H1 (cell line): ENCODE data around the gene TDRD12. TPM values are rescaled to one million over a fixed set of nuclear protein-coding genes. Genes with fewer than 3 reads are reported as not detected.

ENCODE experiments used
- CTCF ChIA-PET: fragments of 300-600 bp; sonication (Branson Sonifier 250); formaldehyde crosslinking; loops from one replicate; lab custom pipeline; 2021; ENCODE audit not compliant: partially characterized antibody; lab: Charles Lee
- POLR2A ChIA-PET: fragments of 300-600 bp; sonication (Branson Sonifier 250); formaldehyde crosslinking; loops from one replicate; lab custom pipeline; 2021; ENCODE audit warnings: inconsistent platforms; ENCODE audit not compliant: partially characterized antibody; lab: Charles Lee
- DNase-seq, 2 experiments: peaks; one replicate each; pipeline versions ENCODE4 v3.0.0 to v3.0.0-alpha.2; 2010 to 2022; ENCODE audit warnings: low spot score in 2 of 2, low read depth in 1 of 2, mixed read lengths in 1 of 2
- FAIRE-seq: peaks from 2 replicates; lab custom pipeline; 2011; peaks lifted over from hg19 to GRCh38; lab: Jason Lieb, UNC
- H2AFZ ChIP-seq: 2 replicates; pipeline ENCODE4 v1.8.1; 2012; ENCODE audit warnings: low read length, inconsistent platforms
- H2AK5ac ChIP-seq: 2 replicates; pipeline ENCODE4 v1.6.1; 2013; ENCODE audit warnings: low read depth, low read length
- H2BK120ac ChIP-seq: replicated peaks from 2 replicates; pipeline ENCODE3; 2013; ENCODE audit warnings: low read depth, low read length, inconsistent platforms
- H2BK12ac ChIP-seq: 2 replicates; pipeline ENCODE4 v1.6.1; 2013; ENCODE audit warnings: low read depth, low read length
- H2BK15ac ChIP-seq: 2 replicates; pipeline ENCODE4 v1.6.1; 2013; ENCODE audit warnings: low read length
- H2BK20ac ChIP-seq: 2 replicates; pipeline ENCODE4 v1.6.1; 2013; ENCODE audit warnings: low read length
- H2BK5ac ChIP-seq: 2 replicates; pipeline ENCODE4 v1.6.1; 2013; ENCODE audit warnings: low read depth, low read length
- H3K14ac ChIP-seq: 2 replicates; pipeline ENCODE4 v1.6.1; 2013; ENCODE audit warnings: inconsistent platforms; ENCODE audit not compliant: insufficient read length
- H3K18ac ChIP-seq: 2 replicates; pipeline ENCODE4 v1.6.1; 2013; ENCODE audit warnings: low read length; ENCODE audit errors: extremely low read depth
- H3K23ac ChIP-seq: 2 replicates; pipeline ENCODE4 v1.6.1; 2013; ENCODE audit warnings: inconsistent platforms; ENCODE audit not compliant: insufficient read length
- H3K23me2 ChIP-seq: 2 replicates; pipeline ENCODE4 v1.6.1; 2013; ENCODE audit warnings: low read depth, low read length
- H3K27ac ChIP-seq: 2 replicates; pipeline ENCODE4 v1.6.1; 2011; ENCODE audit warnings: low read depth, low read length, inconsistent platforms
- H3K27me3 ChIP-seq, 4 experiments: replicated peaks in 1 of 4; 1 replicate in 1 of 4; 2 replicates in 3 of 4; pipeline versions ENCODE4 v1.6.1 to v1.8.1; 2011 to 2013; ENCODE audit warnings: low read length in 3 of 4, mild to moderate bottlenecking in 3 of 4, inconsistent platforms in 2 of 4, mixed read lengths in 2 of 4, moderate library complexity in 1 of 4; ENCODE audit not compliant: control insufficient read depth in 3 of 4, insufficient read depth in 3 of 4; ENCODE audit errors: extremely low read depth in 1 of 4
- H3K36me3 ChIP-seq, 4 experiments: 2 replicates each; pipeline versions ENCODE4 v1.6.1 to v1.8.1; 2011 to 2013; ENCODE audit warnings: mild to moderate bottlenecking in 4 of 4, low read length in 3 of 4, moderate library complexity in 2 of 4, control low read depth in 1 of 4, inconsistent platforms in 1 of 4; ENCODE audit not compliant: insufficient read depth in 4 of 4, control insufficient read depth in 2 of 4
- H3K4ac ChIP-seq: replicated peaks from 2 replicates; pipeline ENCODE3; 2013; ENCODE audit warnings: low read length, low read depth, mixed read lengths, inconsistent platforms; ENCODE audit not compliant: insufficient read length
- H3K4me1 ChIP-seq, 4 experiments: replicated peaks in 1 of 4; 1 replicate in 1 of 4; 2 replicates in 3 of 4; pipeline versions ENCODE4 v1.6.1 to v1.8.1; 2011 to 2013; ENCODE audit warnings: low read length in 3 of 4, inconsistent platforms in 2 of 4, mixed read lengths in 1 of 4; ENCODE audit not compliant: insufficient read depth in 4 of 4, control insufficient read depth in 3 of 4
- H3K4me2 ChIP-seq, 2 experiments: 2 replicates each; pipeline versions ENCODE4 v1.6.1 to v1.8.1; 2011 to 2013; ENCODE audit warnings: low read depth in 2 of 2, low read length in 2 of 2, control low read depth in 1 of 2, inconsistent platforms in 1 of 2, mild to moderate bottlenecking in 1 of 2; ENCODE audit not compliant: insufficient read depth in 1 of 2
- H3K4me3 ChIP-seq, 4 experiments: fragments of 200-600, 300-600 bp in 1 of 4; sonication (generic), shearing (Covaris generic), sonication (Bioruptor Twin) in 1 of 4; 2 replicates each; pipeline versions ENCODE4 v1.5.1 to v1.8.1; 2011 to 2016; ENCODE audit warnings: low read length in 4 of 4, low read depth in 3 of 4, control low read depth in 2 of 4, inconsistent platforms in 2 of 4, mild to moderate bottlenecking in 2 of 4, mixed read lengths in 1 of 4, moderate library complexity in 1 of 4; ENCODE audit not compliant: insufficient read depth in 2 of 4; ENCODE audit errors: extremely low read depth in 1 of 4
- H3K56ac ChIP-seq: replicated peaks from 2 replicates; pipeline ENCODE3; 2013; ENCODE audit warnings: low read depth, mild to moderate bottlenecking, mixed read lengths, low read length, inconsistent platforms; ENCODE audit not compliant: insufficient read length
- H3K79me1 ChIP-seq: 2 replicates; pipeline ENCODE4 v1.6.1; 2013; ENCODE audit warnings: low read depth, low read length, control low read depth
- H3K79me2 ChIP-seq, 2 experiments: 2 replicates each; pipeline versions ENCODE4 v1.6.1 to v1.8.1; 2012 to 2013; ENCODE audit warnings: low read length in 2 of 2, mild to moderate bottlenecking in 2 of 2, inconsistent platforms in 1 of 2; ENCODE audit not compliant: insufficient read depth in 2 of 2, control insufficient read depth in 1 of 2
- H3K9ac ChIP-seq, 4 experiments: replicated peaks in 1 of 4; 1 replicate in 1 of 4; 2 replicates in 3 of 4; pipeline versions ENCODE4 v1.6.1 to v1.8.1; 2011 to 2013; ENCODE audit warnings: low read depth in 3 of 4, low read length in 3 of 4, control low read depth in 2 of 4, mild to moderate bottlenecking in 2 of 4, moderate library complexity in 2 of 4, inconsistent platforms in 1 of 4; ENCODE audit errors: extremely low read depth in 1 of 4
- H3K9me3 ChIP-seq, 2 experiments: 2 replicates each; pipeline versions ENCODE4 v1.6.1 to v1.8.1; 2012 to 2013; ENCODE audit warnings: mild to moderate bottlenecking in 2 of 2, moderate library complexity in 2 of 2, control low read depth in 1 of 2, inconsistent platforms in 1 of 2, low read depth in 1 of 2, low read length in 1 of 2, mixed read lengths in 1 of 2; ENCODE audit not compliant: insufficient read depth in 2 of 2
- H4K20me1 ChIP-seq, 2 experiments: replicated peaks in 1 of 2; 2 replicates each; pipeline versions ENCODE3 to v1.8.1; 2011 to 2013; ENCODE audit warnings: inconsistent platforms in 2 of 2, low read length in 2 of 2, mild to moderate bottlenecking in 1 of 2; ENCODE audit not compliant: insufficient read depth in 2 of 2, control insufficient read depth in 1 of 2
- H4K5ac ChIP-seq: 2 replicates; pipeline ENCODE4 v1.6.1; 2013; ENCODE audit warnings: low read length, low read depth, mixed read lengths, inconsistent platforms; ENCODE audit not compliant: insufficient read length
- H4K8ac ChIP-seq: 2 replicates; pipeline ENCODE4 v1.8.0; 2013; ENCODE audit warnings: mild to moderate bottlenecking, moderate library complexity, low read length, inconsistent platforms; ENCODE audit not compliant: insufficient read depth; ENCODE audit errors: extremely low read depth
- H4K91ac ChIP-seq: replicated peaks from 2 replicates; pipeline ENCODE3; 2013; ENCODE audit warnings: low read length, mixed read lengths, inconsistent platforms; ENCODE audit not compliant: insufficient read length
- ASH2L ChIP-seq: fragments of 200-600, 300-600 bp; sonication (generic); IDR thresholded peaks from one replicate; pipeline ENCODE4 v1.7.1; 2017; ENCODE audit warnings: low read length
- CBX5 ChIP-seq: fragments of 300-800, 300-1000 bp; sonication (generic); IDR thresholded peaks from 2 replicates; pipeline ENCODE4 v1.7.1; 2016; ENCODE audit warnings: antibody characterized with exemption, low read length, low read depth
- CHD1 ChIP-seq: IDR thresholded peaks from 2 replicates; pipeline ENCODE4 v1.6.1; 2012; ENCODE audit warnings: low read depth, low read length, improper control_type of control experiment
- EGR1 ChIP-seq: IDR thresholded peaks from 2 replicates; pipeline ENCODE4 v1.6.1; 2011; ENCODE audit warnings: low read depth, low read length, borderline replicate concordance
- MAFK ChIP-seq: IDR thresholded peaks from 2 replicates; pipeline ENCODE4 v1.6.1; 2012; ENCODE audit warnings: low read depth, mild to moderate bottlenecking, improper control_type of control experiment, low read length
- PHF8 ChIP-seq: fragments of 200-600 bp; sonication (generic); conservative IDR thresholded peaks from 2 replicates; pipeline ENCODE4 v1.7.1; 2012; ENCODE audit warnings: low read depth, mild to moderate bottlenecking, inconsistent platforms, low read length, moderate library complexity
- SIX5 ChIP-seq: IDR thresholded peaks from 2 replicates; pipeline ENCODE4 v1.6.1; 2011; ENCODE audit warnings: mild to moderate bottlenecking, low read depth, low read length
- SP1 ChIP-seq: IDR thresholded peaks from 2 replicates; pipeline ENCODE4 v1.6.1; 2011; ENCODE audit warnings: low read depth, low read length
- YY1 ChIP-seq: IDR thresholded peaks from 2 replicates; pipeline ENCODE4 v1.6.1; 2011; ENCODE audit warnings: low read depth, mild to moderate bottlenecking, low read length
- WGBS, 2 experiments: shearing (Covaris generic) in 1 of 2; methylation state at CpG; one replicate each; pipeline versions ENCODE4 v1.1.6 to v1.1.7; 2013 to 2015; ENCODE audit warnings: low lambda C conversion rate in 2 of 2, mixed read lengths in 2 of 2, inconsistent platforms in 1 of 2, low coverage in 1 of 2, missing lambda C conversion rate in 1 of 2; ENCODE audit not compliant: insufficient replicate concordance in 2 of 2, insufficient coverage in 1 of 2, insufficient read length in 1 of 2; ENCODE audit errors: extremely low coverage in 1 of 2, missing lambda C conversion rate in 1 of 2; 5-methylcytosine and 5-hydroxymethylcytosine counted together
- polyA plus RNA-seq, 7 experiments: library from polyadenylated mRNA; depleted of rRNA in 3 of 7; stranded (reverse) in 5 of 7; unstranded in 2 of 7; fragments of >200 nt in 5 of 7; fragments of 200-250 nt in 2 of 7; gene quantifications; 1 replicate in 5 of 7; 2 replicates in 1 of 7; 4 replicates in 1 of 7; pipeline versions ENCODE4 v1.2.1 to v1.2.3, GENCODE V29; 2011 to 2013; ENCODE audit warnings: missing spikeins in 2 of 7, mixed read lengths in 2 of 7
- total RNA-seq: library from RNA; stranded (reverse); fragmentation: NEBNext Ultra II Directional; extraction: Animal tissue kit (Norgen Biotek cat#: 25700); gene quantifications from 2 replicates; pipeline ENCODE4 v1.2.1, GENCODE V29; 2021
- TF ChIP-seq, protein P1 (sequence below), 3 experiments: IDR thresholded peaks; 1 replicate in 2 of 3; 2 replicates in 1 of 3; pipeline versions ENCODE4 v1.5.1 to v1.6.1; 2011; ENCODE audit warnings: low read length in 3 of 3, mild to moderate bottlenecking in 3 of 3, inconsistent platforms in 2 of 3, low read depth in 1 of 3, moderate library complexity in 1 of 3; ENCODE audit not compliant: insufficient read depth in 1 of 3; ENCODE audit errors: control extremely low read depth in 1 of 3

TDRD12 gene
- total and polyA plus RNA-seq, 2 of the 8 experiments (the other 6 are each of a cell fraction or from before 2014, with no cell fraction given), result 0.39 to 0.88 TPM

DNA sequence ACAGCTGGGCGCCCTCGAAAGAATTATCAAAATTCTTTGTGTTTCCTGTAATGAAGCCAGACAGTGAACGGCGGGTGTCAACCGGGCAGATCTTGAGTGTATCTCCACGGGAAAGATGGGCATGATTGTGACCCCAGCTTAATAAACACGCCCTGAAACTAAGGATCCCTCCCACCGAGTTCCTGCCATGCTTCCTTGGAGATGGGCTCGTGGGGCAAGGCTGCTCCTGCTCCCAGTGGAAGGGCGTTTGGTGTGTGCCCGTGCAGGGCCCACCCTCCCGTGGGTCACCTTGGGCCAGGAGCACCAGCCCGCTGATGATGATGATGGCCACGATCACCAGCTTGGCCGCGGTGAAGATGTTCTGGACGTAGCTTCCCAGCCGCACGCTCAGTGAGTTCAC, 142.6 kb downstream of the TDRD12 start:
- Histone ChIP-seq H4K8ac (no peak overlapping the region), H2BK15ac (no peak overlapping the region), H2AK5ac (no peak overlapping the region), H3K9me3 (no peaks in the 10 kb centered on the region), H2BK5ac (no peak overlapping the region), H3K4me2 (no peak overlapping the region), H3K4me1 (no peaks in the 10 kb centered on the region; a peak in 1 of 7 replicates), H2BK20ac (no peak overlapping the region), H3K79me2 (no peaks in the 10 kb centered on the region), H3K4me3 (no peak overlapping the region), H4K20me1 (no peaks in the 10 kb centered on the region), H3K14ac (no peak overlapping the region)
- 88% methylated on average over 18 of the region's 19 CpGs; no CpG with 5 or more reads in 1 of the 2 experiments for WGBS, 2 experiments
- no peak for DNase-seq
- FAIRE-seq, result no peak
- TF ChIP-seq ASH2L (no peak), SP1 (no peak), EGR1 (no peak), PHF8 (no peak), CHD1 (no peak), YY1 (no peak), CBX5 (no peak), MAFK (no peak), SIX5 (no peak)
- TF ChIP-seq, protein P1, sequence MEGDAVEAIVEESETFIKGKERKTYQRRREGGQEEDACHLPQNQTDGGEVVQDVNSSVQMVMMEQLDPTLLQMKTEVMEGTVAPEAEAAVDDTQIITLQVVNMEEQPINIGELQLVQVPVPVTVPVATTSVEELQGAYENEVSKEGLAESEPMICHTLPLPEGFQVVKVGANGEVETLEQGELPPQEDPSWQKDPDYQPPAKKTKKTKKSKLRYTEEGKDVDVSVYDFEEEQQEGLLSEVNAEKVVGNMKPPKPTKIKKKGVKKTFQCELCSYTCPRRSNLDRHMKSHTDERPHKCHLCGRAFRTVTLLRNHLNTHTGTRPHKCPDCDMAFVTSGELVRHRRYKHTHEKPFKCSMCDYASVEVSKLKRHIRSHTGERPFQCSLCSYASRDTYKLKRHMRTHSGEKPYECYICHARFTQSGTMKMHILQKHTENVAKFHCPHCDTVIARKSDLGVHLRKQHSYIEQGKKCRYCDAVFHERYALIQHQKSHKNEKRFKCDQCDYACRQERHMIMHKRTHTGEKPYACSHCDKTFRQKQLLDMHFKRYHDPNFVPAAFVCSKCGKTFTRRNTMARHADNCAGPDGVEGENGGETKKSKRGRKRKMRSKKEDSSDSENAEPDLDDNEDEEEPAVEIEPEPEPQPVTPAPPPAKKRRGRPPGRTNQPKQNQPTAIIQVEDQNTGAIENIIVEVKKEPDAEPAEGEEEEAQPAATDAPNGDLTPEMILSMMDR (IDR thresholded peaks at IDR 0.05; ENCODE audit: control extremely low read depth in 1 of 3, insufficient read depth in 1 of 3, low read depth in 1 of 3, low read length in 3 of 3), result no peak
- TF ChIP-seq, all 59 proteins: peak for 0
- no peak overlapping the region for H4K91ac ChIP-seq
- no peak overlapping the region for H3K23ac ChIP-seq
- H3K36me3 ChIP-seq, result no peaks in the 10 kb centered on the region
- H3K79me1 ChIP-seq, result no peaks in the 10 kb centered on the region
- no peak overlapping the region for H3K27ac ChIP-seq
- no peak overlapping the region for H2BK120ac ChIP-seq
- H3K9ac ChIP-seq, result no peak overlapping the region
- H2BK12ac ChIP-seq, result no peak overlapping the region
- H4K5ac ChIP-seq, result no peak overlapping the region
- no peaks in the 10 kb centered on the region for H3K27me3 ChIP-seq
- H2AFZ ChIP-seq, result no peak overlapping the region
- H3K23me2 ChIP-seq, result no peaks in the 10 kb centered on the region
- ChIA-PET POLR2A (no interaction called here), CTCF (interaction anchor here (1.2 kb wide), 1 partner anchor 14 kb away, joined by 3 read pairs; no protein-coding TSS in a partner anchor)
- H3K18ac ChIP-seq, result no peak overlapping the region
- H3K56ac ChIP-seq, result no peak overlapping the region
- no peak overlapping the region for H3K4ac ChIP-seq
